GM18526 (cell line): ENCODE data around the gene CDC42SE1.
A peak's percentile ranks its signal among the peaks of the same experiment; 100 is the strongest.

ENCODE experiments used
- POLR2A ChIP-seq: IDR thresholded peaks from 3 replicates; pipeline ENCODE4 v1.6.1; 2011; ENCODE audit not compliant: insufficient read length; ENCODE audit errors: extremely low read depth

Gene CDC42SE1

GRCh38 chr1:151059109-151060006 lies at the start of gene CDC42SE1:
CDC42SE1 (minus strand) TSS chr1:151059622; CDS start chr1:151055730, 3,892 bp downstream.
- TF ChIP-seq POLR2A, result peak; percentile 93

GRCh38 chr1:151108331-151108730 lies 48.9 kb upstream of the CDC42SE1 start:
- no peak for TF ChIP-seq POLR2A

GRCh38 chr1:151106894-151107293 lies 47.5 kb upstream of the CDC42SE1 start:
- no peak for TF ChIP-seq POLR2A

- TF ChIP-seq POLR2A, result no peak
Measured at GRCh38 chr1:151104630-151105029, 45.2 kb upstream of the CDC42SE1 start.

GRCh38 chr1:151098126-151098525 lies 38.7 kb upstream of the CDC42SE1 start:
- TF ChIP-seq POLR2A, result no peak

GRCh38 chr1:151085953-151086559 lies 26.6 kb upstream of the CDC42SE1 start:
- TF ChIP-seq POLR2A, result no peak

GRCh38 chr1:151072224-151072623 lies 12.8 kb upstream of the CDC42SE1 start:
- no peak for TF ChIP-seq POLR2A

- peak; percentile 84 for TF ChIP-seq POLR2A
Measured at GRCh38 chr1:151070474-151071276, 11.3 kb upstream of the CDC42SE1 start, which contains the start of gene GABPB2. GABPB2 (plus strand) TSS chr1:151070761; CDS start chr1:151088190, 17,429 bp downstream.

- TF ChIP-seq POLR2A, result no peak
Measured at GRCh38 chr1:151069103-151069486, 9.7 kb upstream of the CDC42SE1 start.

GRCh38 chr1:151067185-151067584 lies 7.8 kb upstream of the CDC42SE1 start:
- no peak for TF ChIP-seq POLR2A

GRCh38 chr1:151065089-151065645 lies 5.7 kb upstream of the CDC42SE1 start:
- TF ChIP-seq POLR2A, result no peak

GRCh38 chr1:151062741-151063371 lies 3.4 kb upstream of the CDC42SE1 start:
- no peak for TF ChIP-seq POLR2A

GRCh38 chr1:151061704-151062103 lies 2.3 kb upstream of the CDC42SE1 start:
- no peak for TF ChIP-seq POLR2A

GRCh38 chr1:151060657-151061421 lies 1.4 kb upstream of the CDC42SE1 start:
- no peak for TF ChIP-seq POLR2A
